H1 (cell line): ENCODE measurements around the gene DOCK9. TPM values are rescaled to one million over a fixed set of nuclear protein-coding genes. Genes with fewer than 3 reads are reported as not detected.

ENCODE experiments used
- CBX8 ChIP-seq: fragments of 300-800, 300-1000 bp; sonication (generic); IDR thresholded peaks from 2 replicates; pipeline ENCODE4 v1.7.1; 2016; ENCODE audit warnings: low read depth, low read length, borderline replicate concordance
- CTBP2 ChIP-seq: IDR thresholded peaks from 2 replicates; pipeline ENCODE4 v1.7.0; 2011; ENCODE audit warnings: borderline replicate concordance, mild to moderate bottlenecking, moderate library complexity, mixed read lengths, low read length; ENCODE audit not compliant: insufficient read depth, insufficient read length
- POU5F1 ChIP-seq: IDR thresholded peaks from 2 replicates; pipeline ENCODE4 v1.6.1; 2011; ENCODE audit warnings: low read depth, mild to moderate bottlenecking, low read length, moderate library complexity
- RAD21 ChIP-seq, 2 experiments: IDR thresholded peaks in 1 of 2; conservative IDR thresholded peaks in 1 of 2; 2 replicates each; pipeline ENCODE4 v1.6.1; 2011; ENCODE audit warnings: low read depth in 2 of 2, low read length in 2 of 2, improper control_type of control experiment in 1 of 2, inconsistent platforms in 1 of 2, mild to moderate bottlenecking in 1 of 2, moderate library complexity in 1 of 2
- polyA plus RNA-seq, 7 experiments: library from polyadenylated mRNA; depleted of rRNA in 3 of 7; stranded (reverse) in 5 of 7; unstranded in 2 of 7; fragments of >200 nt in 5 of 7; fragments of 200-250 nt in 2 of 7; gene quantifications; 1 replicate in 5 of 7; 2 replicates in 1 of 7; 4 replicates in 1 of 7; pipeline versions ENCODE4 v1.2.1 to v1.2.3, GENCODE V29; 2011 to 2013; ENCODE audit warnings: missing spikeins in 2 of 7, mixed read lengths in 2 of 7
- total RNA-seq: library from RNA; stranded (reverse); fragmentation: NEBNext Ultra II Directional; extraction: Animal tissue kit (Norgen Biotek cat#: 25700); gene quantifications from 2 replicates; pipeline ENCODE4 v1.2.1, GENCODE V29; 2021
- TF ChIP-seq, protein P1 (sequence below): fragments of 300-600 bp; sonication (generic); IDR thresholded peaks from 2 replicates; pipeline ENCODE4 v1.7.1; 2012; ENCODE audit warnings: low read length, moderate library complexity, mild to moderate bottlenecking, inconsistent platforms; ENCODE audit not compliant: insufficient replicate concordance
- TF ChIP-seq, protein P2 (sequence below): IDR thresholded peaks from 2 replicates; pipeline ENCODE4 v1.6.1; 2011; ENCODE audit warnings: low read length, improper control_type of control experiment
- TF ChIP-seq, protein P3 (sequence below), 3 experiments: IDR thresholded peaks; 1 replicate in 2 of 3; 2 replicates in 1 of 3; pipeline versions ENCODE4 v1.5.1 to v1.6.1; 2011; ENCODE audit warnings: low read length in 3 of 3, mild to moderate bottlenecking in 3 of 3, inconsistent platforms in 2 of 3, low read depth in 1 of 3, moderate library complexity in 1 of 3; ENCODE audit not compliant: insufficient read depth in 1 of 3; ENCODE audit errors: control extremely low read depth in 1 of 3

Gene DOCK9
- total and polyA plus RNA-seq, 2 of the 8 experiments (the other 6 are each of a cell fraction or from before 2014, with no cell fraction given), result 21.6 to 31.5 TPM

DNA sequence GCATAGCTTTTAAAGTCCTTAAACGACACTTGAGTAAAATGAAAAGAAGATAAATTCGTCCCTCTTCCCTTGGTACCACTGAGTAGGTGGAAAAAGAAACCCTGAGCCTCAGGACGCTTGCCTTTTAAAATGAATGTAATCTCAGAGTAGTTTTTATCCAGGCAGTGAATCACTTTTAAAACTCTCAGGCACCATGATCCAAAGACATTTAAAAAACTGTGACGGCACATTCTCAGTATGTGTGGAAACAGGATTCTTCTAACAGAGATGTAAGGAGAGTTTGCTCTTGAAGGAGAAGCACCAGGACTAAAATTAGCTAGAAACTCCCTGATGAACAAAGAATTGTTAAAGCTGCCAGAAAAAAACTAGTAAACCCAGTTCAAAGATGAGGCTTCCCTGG, 119.7 kb downstream of the DOCK9 start (continued):
- TF ChIP-seq, protein P1, sequence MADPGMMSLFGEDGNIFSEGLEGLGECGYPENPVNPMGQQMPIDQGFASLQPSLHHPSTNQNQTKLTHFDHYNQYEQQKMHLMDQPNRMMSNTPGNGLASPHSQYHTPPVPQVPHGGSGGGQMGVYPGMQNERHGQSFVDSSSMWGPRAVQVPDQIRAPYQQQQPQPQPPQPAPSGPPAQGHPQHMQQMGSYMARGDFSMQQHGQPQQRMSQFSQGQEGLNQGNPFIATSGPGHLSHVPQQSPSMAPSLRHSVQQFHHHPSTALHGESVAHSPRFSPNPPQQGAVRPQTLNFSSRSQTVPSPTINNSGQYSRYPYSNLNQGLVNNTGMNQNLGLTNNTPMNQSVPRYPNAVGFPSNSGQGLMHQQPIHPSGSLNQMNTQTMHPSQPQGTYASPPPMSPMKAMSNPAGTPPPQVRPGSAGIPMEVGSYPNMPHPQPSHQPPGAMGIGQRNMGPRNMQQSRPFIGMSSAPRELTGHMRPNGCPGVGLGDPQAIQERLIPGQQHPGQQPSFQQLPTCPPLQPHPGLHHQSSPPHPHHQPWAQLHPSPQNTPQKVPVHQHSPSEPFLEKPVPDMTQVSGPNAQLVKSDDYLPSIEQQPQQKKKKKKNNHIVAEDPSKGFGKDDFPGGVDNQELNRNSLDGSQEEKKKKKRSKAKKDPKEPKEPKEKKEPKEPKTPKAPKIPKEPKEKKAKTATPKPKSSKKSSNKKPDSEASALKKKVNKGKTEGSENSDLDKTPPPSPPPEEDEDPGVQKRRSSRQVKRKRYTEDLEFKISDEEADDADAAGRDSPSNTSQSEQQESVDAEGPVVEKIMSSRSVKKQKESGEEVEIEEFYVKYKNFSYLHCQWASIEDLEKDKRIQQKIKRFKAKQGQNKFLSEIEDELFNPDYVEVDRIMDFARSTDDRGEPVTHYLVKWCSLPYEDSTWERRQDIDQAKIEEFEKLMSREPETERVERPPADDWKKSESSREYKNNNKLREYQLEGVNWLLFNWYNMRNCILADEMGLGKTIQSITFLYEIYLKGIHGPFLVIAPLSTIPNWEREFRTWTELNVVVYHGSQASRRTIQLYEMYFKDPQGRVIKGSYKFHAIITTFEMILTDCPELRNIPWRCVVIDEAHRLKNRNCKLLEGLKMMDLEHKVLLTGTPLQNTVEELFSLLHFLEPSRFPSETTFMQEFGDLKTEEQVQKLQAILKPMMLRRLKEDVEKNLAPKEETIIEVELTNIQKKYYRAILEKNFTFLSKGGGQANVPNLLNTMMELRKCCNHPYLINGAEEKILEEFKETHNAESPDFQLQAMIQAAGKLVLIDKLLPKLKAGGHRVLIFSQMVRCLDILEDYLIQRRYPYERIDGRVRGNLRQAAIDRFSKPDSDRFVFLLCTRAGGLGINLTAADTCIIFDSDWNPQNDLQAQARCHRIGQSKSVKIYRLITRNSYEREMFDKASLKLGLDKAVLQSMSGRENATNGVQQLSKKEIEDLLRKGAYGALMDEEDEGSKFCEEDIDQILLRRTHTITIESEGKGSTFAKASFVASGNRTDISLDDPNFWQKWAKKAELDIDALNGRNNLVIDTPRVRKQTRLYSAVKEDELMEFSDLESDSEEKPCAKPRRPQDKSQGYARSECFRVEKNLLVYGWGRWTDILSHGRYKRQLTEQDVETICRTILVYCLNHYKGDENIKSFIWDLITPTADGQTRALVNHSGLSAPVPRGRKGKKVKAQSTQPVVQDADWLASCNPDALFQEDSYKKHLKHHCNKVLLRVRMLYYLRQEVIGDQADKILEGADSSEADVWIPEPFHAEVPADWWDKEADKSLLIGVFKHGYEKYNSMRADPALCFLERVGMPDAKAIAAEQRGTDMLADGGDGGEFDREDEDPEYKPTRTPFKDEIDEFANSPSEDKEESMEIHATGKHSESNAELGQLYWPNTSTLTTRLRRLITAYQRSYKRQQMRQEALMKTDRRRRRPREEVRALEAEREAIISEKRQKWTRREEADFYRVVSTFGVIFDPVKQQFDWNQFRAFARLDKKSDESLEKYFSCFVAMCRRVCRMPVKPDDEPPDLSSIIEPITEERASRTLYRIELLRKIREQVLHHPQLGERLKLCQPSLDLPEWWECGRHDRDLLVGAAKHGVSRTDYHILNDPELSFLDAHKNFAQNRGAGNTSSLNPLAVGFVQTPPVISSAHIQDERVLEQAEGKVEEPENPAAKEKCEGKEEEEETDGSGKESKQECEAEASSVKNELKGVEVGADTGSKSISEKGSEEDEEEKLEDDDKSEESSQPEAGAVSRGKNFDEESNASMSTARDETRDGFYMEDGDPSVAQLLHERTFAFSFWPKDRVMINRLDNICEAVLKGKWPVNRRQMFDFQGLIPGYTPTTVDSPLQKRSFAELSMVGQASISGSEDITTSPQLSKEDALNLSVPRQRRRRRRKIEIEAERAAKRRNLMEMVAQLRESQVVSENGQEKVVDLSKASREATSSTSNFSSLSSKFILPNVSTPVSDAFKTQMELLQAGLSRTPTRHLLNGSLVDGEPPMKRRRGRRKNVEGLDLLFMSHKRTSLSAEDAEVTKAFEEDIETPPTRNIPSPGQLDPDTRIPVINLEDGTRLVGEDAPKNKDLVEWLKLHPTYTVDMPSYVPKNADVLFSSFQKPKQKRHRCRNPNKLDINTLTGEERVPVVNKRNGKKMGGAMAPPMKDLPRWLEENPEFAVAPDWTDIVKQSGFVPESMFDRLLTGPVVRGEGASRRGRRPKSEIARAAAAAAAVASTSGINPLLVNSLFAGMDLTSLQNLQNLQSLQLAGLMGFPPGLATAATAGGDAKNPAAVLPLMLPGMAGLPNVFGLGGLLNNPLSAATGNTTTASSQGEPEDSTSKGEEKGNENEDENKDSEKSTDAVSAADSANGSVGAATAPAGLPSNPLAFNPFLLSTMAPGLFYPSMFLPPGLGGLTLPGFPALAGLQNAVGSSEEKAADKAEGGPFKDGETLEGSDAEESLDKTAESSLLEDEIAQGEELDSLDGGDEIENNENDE, result no peak
- TF ChIP-seq, protein P2, sequence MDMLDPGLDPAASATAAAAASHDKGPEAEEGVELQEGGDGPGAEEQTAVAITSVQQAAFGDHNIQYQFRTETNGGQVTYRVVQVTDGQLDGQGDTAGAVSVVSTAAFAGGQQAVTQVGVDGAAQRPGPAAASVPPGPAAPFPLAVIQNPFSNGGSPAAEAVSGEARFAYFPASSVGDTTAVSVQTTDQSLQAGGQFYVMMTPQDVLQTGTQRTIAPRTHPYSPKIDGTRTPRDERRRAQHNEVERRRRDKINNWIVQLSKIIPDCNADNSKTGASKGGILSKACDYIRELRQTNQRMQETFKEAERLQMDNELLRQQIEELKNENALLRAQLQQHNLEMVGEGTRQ, result no peak
- TF ChIP-seq CTBP2 (no peak), POU5F1 (no peak), CBX8 (no peak), RAD21 (IDR thresholded peaks at IDR 0.05 in 1 of 2, conservative IDR thresholded peaks at IDR 0.05 in 1 of 2; ENCODE audit: low read depth in 2 of 2, low read length in 2 of 2) (no peak)
- TF ChIP-seq, protein P3, sequence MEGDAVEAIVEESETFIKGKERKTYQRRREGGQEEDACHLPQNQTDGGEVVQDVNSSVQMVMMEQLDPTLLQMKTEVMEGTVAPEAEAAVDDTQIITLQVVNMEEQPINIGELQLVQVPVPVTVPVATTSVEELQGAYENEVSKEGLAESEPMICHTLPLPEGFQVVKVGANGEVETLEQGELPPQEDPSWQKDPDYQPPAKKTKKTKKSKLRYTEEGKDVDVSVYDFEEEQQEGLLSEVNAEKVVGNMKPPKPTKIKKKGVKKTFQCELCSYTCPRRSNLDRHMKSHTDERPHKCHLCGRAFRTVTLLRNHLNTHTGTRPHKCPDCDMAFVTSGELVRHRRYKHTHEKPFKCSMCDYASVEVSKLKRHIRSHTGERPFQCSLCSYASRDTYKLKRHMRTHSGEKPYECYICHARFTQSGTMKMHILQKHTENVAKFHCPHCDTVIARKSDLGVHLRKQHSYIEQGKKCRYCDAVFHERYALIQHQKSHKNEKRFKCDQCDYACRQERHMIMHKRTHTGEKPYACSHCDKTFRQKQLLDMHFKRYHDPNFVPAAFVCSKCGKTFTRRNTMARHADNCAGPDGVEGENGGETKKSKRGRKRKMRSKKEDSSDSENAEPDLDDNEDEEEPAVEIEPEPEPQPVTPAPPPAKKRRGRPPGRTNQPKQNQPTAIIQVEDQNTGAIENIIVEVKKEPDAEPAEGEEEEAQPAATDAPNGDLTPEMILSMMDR (IDR thresholded peaks at IDR 0.05; ENCODE audit: control extremely low read depth in 1 of 3, insufficient read depth in 1 of 3, low read depth in 1 of 3, low read length in 3 of 3), result no peak
